ENCODE measurements around the gene ATP2A1. TPM values are rescaled to one million over a fixed set of nuclear protein-coding genes. Genes with fewer than 3 reads are reported as not detected.

The ATP2A1 gene
- total and polyA plus RNA-seq, 2 donors (not counting 3 experiments of a cell fraction or from before 2014, with no cell fraction given) = 1.2 to 2.5 TPM

DNA sequence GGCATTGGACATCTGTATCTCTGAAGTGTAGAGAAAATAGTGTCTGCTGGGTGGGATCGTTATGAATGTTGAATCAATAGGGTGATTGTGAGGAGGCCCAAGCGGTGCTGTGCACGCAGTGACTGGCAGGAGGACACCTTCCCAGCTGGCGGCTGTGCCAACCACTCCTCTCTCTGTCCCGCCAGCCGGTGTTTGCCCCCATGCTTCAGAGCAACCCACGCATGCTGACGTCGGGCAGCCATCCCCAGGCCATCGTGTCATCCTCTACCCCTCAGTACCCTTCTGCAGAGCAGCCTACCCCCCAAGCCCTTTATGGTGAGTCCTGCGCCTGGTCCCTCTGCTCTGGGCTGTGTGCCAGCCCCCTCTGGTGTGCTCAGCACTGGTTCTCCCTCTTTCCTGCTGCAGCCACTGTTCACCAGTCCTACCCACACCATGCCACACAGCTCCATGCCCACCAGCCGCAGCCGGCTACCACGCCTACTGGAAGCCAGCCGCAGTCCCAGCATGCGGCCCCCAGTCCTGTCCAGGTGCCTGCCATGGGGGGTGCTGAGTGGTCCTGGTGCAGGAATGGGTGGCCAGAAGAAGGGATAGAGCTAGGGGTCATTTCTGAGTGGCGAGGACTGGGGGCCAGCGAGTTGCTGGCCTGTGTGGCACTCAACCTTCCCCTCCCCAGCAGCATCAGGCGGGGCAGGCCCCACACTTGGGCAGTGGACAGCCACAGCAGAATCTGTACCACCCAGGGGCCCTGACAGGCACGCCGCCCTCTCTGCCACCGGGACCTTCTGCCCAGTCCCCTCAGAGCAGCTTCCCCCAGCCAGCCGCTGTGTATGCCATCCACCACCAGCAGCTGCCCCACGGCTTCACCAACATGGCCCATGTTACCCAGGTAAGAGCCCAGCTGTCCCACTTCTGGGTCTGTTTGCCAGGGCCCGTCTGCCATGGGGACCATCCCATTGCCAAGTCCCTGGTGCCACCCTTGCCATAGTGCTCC, 43.1 kb upstream of the ATP2A1 start:
- TSS peak; percentile 28 for BruUV-seq (replicated peaks)
- no peak for DNase-seq (ENCODE audit: low read depth, low spot score)
- H2AFZ ChIP-seq (ENCODE audit: low read depth, low read length) = no peak overlapping the region
- no peak for TF ChIP-seq EZH2 (IDR thresholded peaks at IDR 0.05; ENCODE audit: borderline replicate concordance, low read depth, low read length, severe bottlenecking)
- TF ChIP-seq, protein P1, sequence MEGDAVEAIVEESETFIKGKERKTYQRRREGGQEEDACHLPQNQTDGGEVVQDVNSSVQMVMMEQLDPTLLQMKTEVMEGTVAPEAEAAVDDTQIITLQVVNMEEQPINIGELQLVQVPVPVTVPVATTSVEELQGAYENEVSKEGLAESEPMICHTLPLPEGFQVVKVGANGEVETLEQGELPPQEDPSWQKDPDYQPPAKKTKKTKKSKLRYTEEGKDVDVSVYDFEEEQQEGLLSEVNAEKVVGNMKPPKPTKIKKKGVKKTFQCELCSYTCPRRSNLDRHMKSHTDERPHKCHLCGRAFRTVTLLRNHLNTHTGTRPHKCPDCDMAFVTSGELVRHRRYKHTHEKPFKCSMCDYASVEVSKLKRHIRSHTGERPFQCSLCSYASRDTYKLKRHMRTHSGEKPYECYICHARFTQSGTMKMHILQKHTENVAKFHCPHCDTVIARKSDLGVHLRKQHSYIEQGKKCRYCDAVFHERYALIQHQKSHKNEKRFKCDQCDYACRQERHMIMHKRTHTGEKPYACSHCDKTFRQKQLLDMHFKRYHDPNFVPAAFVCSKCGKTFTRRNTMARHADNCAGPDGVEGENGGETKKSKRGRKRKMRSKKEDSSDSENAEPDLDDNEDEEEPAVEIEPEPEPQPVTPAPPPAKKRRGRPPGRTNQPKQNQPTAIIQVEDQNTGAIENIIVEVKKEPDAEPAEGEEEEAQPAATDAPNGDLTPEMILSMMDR (IDR thresholded peaks at IDR 0.05; ENCODE audit: extremely low read depth in 1 of 2, insufficient read depth in 1 of 2, low read depth in 1 of 2, low read length in 2 of 2) = no peak
- H3K9ac ChIP-seq (replicated peaks; ENCODE audit: extremely low read depth, insufficient read depth, low read length) = no peak overlapping the region
- FAIRE-seq = no peak
- H3K9me1 ChIP-seq (replicated peaks; ENCODE audit: control insufficient read depth, extremely low read depth, insufficient read depth, low read length) = no peaks in the 10 kb centered on the region
- H3K4me2 ChIP-seq (ENCODE audit: insufficient read depth, low read length) = no peak overlapping the region
- H3K27me3 ChIP-seq (ENCODE audit: control insufficient read depth in 2 of 2, insufficient read depth in 2 of 2, low read length in 2 of 2) = no peaks in the 10 kb centered on the region
- CTCF ChIA-PET = interaction anchor here (1.1 kb wide), 1 partner anchor 8 kb away, joined by 3 read pairs; no protein-coding TSS in a partner anchor
- no peak overlapping the region for H3K27ac ChIP-seq (ENCODE audit: insufficient read depth, low read depth, low read length)
- no peak overlapping the region for H3K4me3 ChIP-seq (replicated peaks in 1 of 3; ENCODE audit: insufficient read depth in 1 of 3, low read depth in 1 of 3, low read length in 3 of 3)
- no peaks in the 10 kb centered on the region for H3K4me1 ChIP-seq (ENCODE audit: control insufficient read depth, extremely low read depth, insufficient read depth, low read length)
- H3K36me3 ChIP-seq (ENCODE audit: control insufficient read depth in 2 of 2, extremely low read depth in 1 of 2, insufficient read depth in 2 of 2, low read length in 2 of 2) = peaks cover 30 to 61% of the 10 kb centered on the region in 2 experiments
- intact Hi-C loops (cut with micrococcal nuclease) = no loop called here
- peaks cover 5% of the 10 kb centered on the region for H3K79me2 ChIP-seq (ENCODE audit: control insufficient read depth, insufficient read depth, low read length)
- dilution Hi-C loops (cut with MboI; ENCODE audit: extremely low pct_ligation_motif_present, low sequenced_read_pairs) = no loop called here
- H4K20me1 ChIP-seq (replicated peaks; ENCODE audit: control insufficient read depth, extremely low read depth, insufficient read depth, low read length) = no peaks in the 10 kb centered on the region
- POLR2A ChIA-PET = no interaction called here
- H3K9me3 ChIP-seq (replicated peaks; ENCODE audit: control insufficient read depth, insufficient read depth, low read length) = no peaks in the 10 kb centered on the region
